Esophagus muscularis mucosa (tissue), 4 donors: ENCODE measurements around the gene FGF12. TPM values are rescaled to one million over a fixed set of nuclear protein-coding genes. Genes with fewer than 3 reads are reported as not detected.

ENCODE experiments used
- DNase-seq: peaks from one replicate; pipeline ENCODE4 v3.0.0-alpha.2; 2017; ENCODE audit errors: extremely low spot score
- H3K27ac ChIP-seq, 4 donors: fragments of 200-600 bp; sonication (generic); replicated peaks in 1 of 4; 1 replicate in 3 of 4; 2 replicates in 1 of 4; pipeline ENCODE4 v1.5.1; 2016 to 2019; ENCODE audit warnings: mild to moderate bottlenecking in 1 of 4
- H3K27me3 ChIP-seq, 4 donors: fragments of 200-600 bp; sonication (generic); one replicate each; pipeline versions ENCODE4 v1.5.1 to v1.6.0; 2016 to 2019
- H3K36me3 ChIP-seq, 4 donors: fragments of 200-600 bp; sonication (generic); one replicate each; pipeline ENCODE4 v1.5.1; 2016 to 2019
- H3K4me1 ChIP-seq, 4 donors: fragments of 200-600 bp; sonication (generic); one replicate each; pipeline ENCODE4 v1.5.1; 2016 to 2019
- H3K4me3 ChIP-seq, 4 donors: fragments of 200-600 bp; sonication (generic); 1 replicate in 2 of 4; 2 replicates in 2 of 4; pipeline ENCODE4 v1.5.1; 2016 to 2019; ENCODE audit warnings: mild to moderate bottlenecking in 4 of 4, moderate library complexity in 1 of 4
- H3K9me3 ChIP-seq, 4 donors: fragments of 200-600 bp; sonication (generic); 1 replicate in 3 of 4; 2 replicates in 1 of 4; pipeline ENCODE4 v1.5.1; 2016 to 2019
- EP300 ChIP-seq: sonication (generic); formaldehyde crosslinking; IDR thresholded peaks from one replicate; pipeline ENCODE4 v1.6.1; 2017; ENCODE audit warnings: antibody characterized with exemption
- POLR2A ChIP-seq: fragments of 450-650 bp; IDR thresholded peaks from one replicate; pipeline ENCODE4 v1.6.1; 2017; ENCODE audit warnings: antibody characterized with exemption, moderate library complexity, mild to moderate bottlenecking, low read depth
- POLR2AphosphoS5 ChIP-seq, 2 donors: sonication (generic); formaldehyde crosslinking; IDR thresholded peaks; one replicate each; pipeline ENCODE4 v1.6.1; 2017; ENCODE audit warnings: antibody characterized with exemption in 2 of 2
- WGBS: methylation state at CpG from one replicate; pipeline ENCODE4 v1.1.5; 2018; 5-methylcytosine and 5-hydroxymethylcytosine counted together
- intact Hi-C: fragments of 100-400 bp; cut with DNase I; formaldehyde crosslinking; loops from one replicate; pipeline ENCODE4 v1.15.1; 2023
- total RNA-seq, 4 donors: library from RNA; depleted of rRNA; stranded (reverse); fragments of >200 nt; gene quantifications; one replicate each; pipeline versions ENCODE4 v1.1.0 to v1.2.1, GENCODE V29; 2016
- TF ChIP-seq, protein P1 (sequence below), 3 experiments: fragments of 200-600 bp in 2 of 3; fragments of 450-650 bp in 1 of 3; sonication (generic) in 2 of 3; IDR thresholded peaks; one replicate each; pipeline ENCODE4 v1.5.1; 2017 to 2019; ENCODE audit warnings: antibody characterized with exemption in 3 of 3, mild to moderate bottlenecking in 2 of 3, moderate library complexity in 1 of 3

Gene FGF12
- total RNA-seq, 4 donors from 2014 or later: 4.6 to 19.5 (median 10.2) TPM

GRCh38 chr3:192122832-192123594 lies 604.3 kb downstream of the FGF12 start:
- WGBS: 89% methylated on average over 13 of the region's 13 CpGs
- no peaks in the 10 kb centered on the region for H3K36me3 ChIP-seq
- H3K9me3 ChIP-seq: no peaks in the 10 kb centered on the region
- no peak overlapping the region for H3K27ac ChIP-seq
- no peaks in the 10 kb centered on the region for H3K27me3 ChIP-seq
- H3K4me1 ChIP-seq: peaks cover 0 to 3% (median 0%) of the 10 kb centered on the region in 4 donors
- H3K4me3 ChIP-seq: no peak overlapping the region
- no peak for TF ChIP-seq POLR2A
- TF ChIP-seq POLR2AphosphoS5 (IDR thresholded peaks at IDR 0.05): no peak
- TF ChIP-seq, protein P1, sequence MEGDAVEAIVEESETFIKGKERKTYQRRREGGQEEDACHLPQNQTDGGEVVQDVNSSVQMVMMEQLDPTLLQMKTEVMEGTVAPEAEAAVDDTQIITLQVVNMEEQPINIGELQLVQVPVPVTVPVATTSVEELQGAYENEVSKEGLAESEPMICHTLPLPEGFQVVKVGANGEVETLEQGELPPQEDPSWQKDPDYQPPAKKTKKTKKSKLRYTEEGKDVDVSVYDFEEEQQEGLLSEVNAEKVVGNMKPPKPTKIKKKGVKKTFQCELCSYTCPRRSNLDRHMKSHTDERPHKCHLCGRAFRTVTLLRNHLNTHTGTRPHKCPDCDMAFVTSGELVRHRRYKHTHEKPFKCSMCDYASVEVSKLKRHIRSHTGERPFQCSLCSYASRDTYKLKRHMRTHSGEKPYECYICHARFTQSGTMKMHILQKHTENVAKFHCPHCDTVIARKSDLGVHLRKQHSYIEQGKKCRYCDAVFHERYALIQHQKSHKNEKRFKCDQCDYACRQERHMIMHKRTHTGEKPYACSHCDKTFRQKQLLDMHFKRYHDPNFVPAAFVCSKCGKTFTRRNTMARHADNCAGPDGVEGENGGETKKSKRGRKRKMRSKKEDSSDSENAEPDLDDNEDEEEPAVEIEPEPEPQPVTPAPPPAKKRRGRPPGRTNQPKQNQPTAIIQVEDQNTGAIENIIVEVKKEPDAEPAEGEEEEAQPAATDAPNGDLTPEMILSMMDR (IDR thresholded peaks at IDR 0.05): no peak
- no peak for TF ChIP-seq EP300
- no peak for DNase-seq
- intact Hi-C loops: no loop called here

DNA sequence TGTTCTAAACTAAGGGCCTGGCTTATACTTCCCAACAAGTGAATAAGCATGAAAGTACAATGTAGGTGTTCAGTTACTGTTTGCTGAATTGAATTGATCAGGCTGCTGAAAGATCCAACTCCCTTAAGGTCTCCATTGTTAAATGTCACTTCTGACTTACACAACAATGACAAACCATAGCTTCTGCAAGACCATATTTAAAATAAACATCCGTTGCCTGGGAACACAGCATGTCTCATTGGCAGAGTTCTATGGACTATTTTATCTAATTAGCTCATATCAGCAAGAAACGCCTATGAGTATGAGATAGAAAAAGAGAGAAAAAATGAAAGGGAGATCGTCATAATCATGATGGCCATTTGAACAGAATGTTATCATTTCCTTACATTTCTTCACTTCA lies 605.4 kb downstream of the FGF12 start:
- DNase-seq: no peak
- H3K4me3 ChIP-seq: no peak overlapping the region
- 76% methylated on average over 3 of the region's 3 CpGs for WGBS
- no peaks in the 10 kb centered on the region for H3K36me3 ChIP-seq
- peaks cover 0 to 3% (median 0%) of the 10 kb centered on the region in 4 donors for H3K4me1 ChIP-seq
- intact Hi-C loops: no loop called here
- TF ChIP-seq POLR2A: no peak
- TF ChIP-seq, protein P1 (IDR thresholded peaks at IDR 0.05): no peak
- TF ChIP-seq POLR2AphosphoS5 (IDR thresholded peaks at IDR 0.05): no peak
- TF ChIP-seq EP300: no peak
- H3K27ac ChIP-seq: no peak overlapping the region
- no peaks in the 10 kb centered on the region for H3K9me3 ChIP-seq
- no peaks in the 10 kb centered on the region for H3K27me3 ChIP-seq

DNA sequence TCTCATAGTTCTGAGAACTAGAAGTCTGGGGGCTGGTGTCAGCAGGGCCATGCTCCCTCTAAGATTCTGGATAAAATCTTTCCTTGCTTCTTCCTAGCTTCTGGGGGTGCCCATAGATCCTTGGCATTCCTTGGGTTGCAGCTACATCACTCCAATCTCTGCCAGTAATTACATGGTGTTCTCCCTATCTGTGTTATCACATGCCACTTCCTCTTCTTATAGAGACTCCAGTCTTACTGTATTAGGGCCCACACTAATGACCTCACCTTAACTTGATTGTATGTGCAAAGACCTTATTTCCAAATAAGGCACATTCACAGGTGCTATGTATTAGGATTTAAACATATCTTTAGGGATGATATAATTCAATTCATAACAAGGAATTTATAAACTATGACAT lies 618.5 kb downstream of the FGF12 start:
- no peak overlapping the region for H3K27ac ChIP-seq
- intact Hi-C loops: no loop called here
- no peaks in the 10 kb centered on the region for H3K9me3 ChIP-seq
- DNase-seq: no peak
- H3K36me3 ChIP-seq: no peaks in the 10 kb centered on the region
- H3K27me3 ChIP-seq: no peaks in the 10 kb centered on the region
- no peak for TF ChIP-seq POLR2A
- TF ChIP-seq POLR2AphosphoS5 (IDR thresholded peaks at IDR 0.05): no peak
- TF ChIP-seq, protein P1 (IDR thresholded peaks at IDR 0.05): no peak
- TF ChIP-seq EP300: no peak
- H3K4me1 ChIP-seq: no peaks in the 10 kb centered on the region
- H3K4me3 ChIP-seq: no peak overlapping the region

- intact Hi-C loops: no loop called here
- H3K4me3 ChIP-seq: no peak overlapping the region
- TF ChIP-seq EP300 (no peak), POLR2A (no peak), POLR2AphosphoS5 (IDR thresholded peaks at IDR 0.05) (no peak)
- TF ChIP-seq, protein P1 (IDR thresholded peaks at IDR 0.05): no peak
- no peak for DNase-seq
- no peak overlapping the region for H3K27ac ChIP-seq
- no peaks in the 10 kb centered on the region for H3K4me1 ChIP-seq
- H3K36me3 ChIP-seq: no peaks in the 10 kb centered on the region
- no peaks in the 10 kb centered on the region for H3K27me3 ChIP-seq
- WGBS: 68% methylated on average over 4 of the region's 4 CpGs
- no peaks in the 10 kb centered on the region for H3K9me3 ChIP-seq
Observed at GRCh38 chr3:192106543-192106942, 620.8 kb downstream of the FGF12 start.
